H1 (cell line): ENCODE measurements around the gene PDE4B.

Experiments used
- ATF3 ChIP-seq: IDR thresholded peaks from 2 replicates; pipeline ENCODE4 v1.6.1; 2011; ENCODE audit warnings: low read depth, mild to moderate bottlenecking, low read length; ENCODE audit not compliant: insufficient read depth
- EGR1 ChIP-seq: IDR thresholded peaks from 2 replicates; pipeline ENCODE4 v1.6.1; 2011; ENCODE audit warnings: low read depth, low read length, borderline replicate concordance
- POLR2A ChIP-seq, 2 experiments: IDR thresholded peaks; 1 replicate in 1 of 2; 2 replicates in 1 of 2; pipeline ENCODE4 v1.6.1; 2011; ENCODE audit warnings: low read depth in 2 of 2, low read length in 2 of 2, mild to moderate bottlenecking in 2 of 2; ENCODE audit errors: control extremely low read depth in 1 of 2
- TAF1 ChIP-seq: IDR thresholded peaks from 2 replicates; pipeline ENCODE4 v1.6.1; 2011; ENCODE audit warnings: mild to moderate bottlenecking, low read depth, low read length
- TF ChIP-seq, protein P1 (sequence below), 3 experiments: IDR thresholded peaks; 1 replicate in 2 of 3; 2 replicates in 1 of 3; pipeline versions ENCODE4 v1.5.1 to v1.6.1; 2011; ENCODE audit warnings: low read length in 3 of 3, mild to moderate bottlenecking in 3 of 3, inconsistent platforms in 2 of 3, low read depth in 1 of 3, moderate library complexity in 1 of 3; ENCODE audit not compliant: insufficient read depth in 1 of 3; ENCODE audit errors: control extremely low read depth in 1 of 3

- TF ChIP-seq POLR2A (IDR thresholded peaks at IDR 0.05; ENCODE audit: control extremely low read depth in 1 of 2, low read depth in 2 of 2, low read length in 2 of 2) (no peak), ATF3 (no peak), TAF1 (no peak), EGR1 (no peak)
- TF ChIP-seq, protein P1, sequence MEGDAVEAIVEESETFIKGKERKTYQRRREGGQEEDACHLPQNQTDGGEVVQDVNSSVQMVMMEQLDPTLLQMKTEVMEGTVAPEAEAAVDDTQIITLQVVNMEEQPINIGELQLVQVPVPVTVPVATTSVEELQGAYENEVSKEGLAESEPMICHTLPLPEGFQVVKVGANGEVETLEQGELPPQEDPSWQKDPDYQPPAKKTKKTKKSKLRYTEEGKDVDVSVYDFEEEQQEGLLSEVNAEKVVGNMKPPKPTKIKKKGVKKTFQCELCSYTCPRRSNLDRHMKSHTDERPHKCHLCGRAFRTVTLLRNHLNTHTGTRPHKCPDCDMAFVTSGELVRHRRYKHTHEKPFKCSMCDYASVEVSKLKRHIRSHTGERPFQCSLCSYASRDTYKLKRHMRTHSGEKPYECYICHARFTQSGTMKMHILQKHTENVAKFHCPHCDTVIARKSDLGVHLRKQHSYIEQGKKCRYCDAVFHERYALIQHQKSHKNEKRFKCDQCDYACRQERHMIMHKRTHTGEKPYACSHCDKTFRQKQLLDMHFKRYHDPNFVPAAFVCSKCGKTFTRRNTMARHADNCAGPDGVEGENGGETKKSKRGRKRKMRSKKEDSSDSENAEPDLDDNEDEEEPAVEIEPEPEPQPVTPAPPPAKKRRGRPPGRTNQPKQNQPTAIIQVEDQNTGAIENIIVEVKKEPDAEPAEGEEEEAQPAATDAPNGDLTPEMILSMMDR (IDR thresholded peaks at IDR 0.05; ENCODE audit: control extremely low read depth in 1 of 3, insufficient read depth in 1 of 3, low read depth in 1 of 3, low read length in 3 of 3) = no peak
Measured at GRCh38 chr1:66055092-66055491, 262.4 kb downstream of the PDE4B start.
